Neural cell (in vitro differentiated cells): ENCODE results near the gene FOXK2. TPM values are rescaled to one million over a fixed set of nuclear protein-coding genes. Genes with fewer than 3 reads are reported as not detected.
"Not testable (repeated sequence)": the region's sequence is repeated elsewhere in the genome, so short reads cannot be mapped to it uniquely, and the experiment has no call there.

Experiments
- H2AFZ ChIP-seq: fragments of 200-600, 300-800 bp; sonication (generic), shearing (Covaris generic); 2 replicates; pipeline ENCODE4 v1.6.0; 2014; ENCODE audit warnings: low read depth, mild to moderate bottlenecking, antibody characterized with exemption, low read length, moderate library complexity
- H3F3A ChIP-seq: fragments of 200-600 bp; shearing (Covaris generic); 2 replicates; pipeline ENCODE4 v1.6.1; 2016; ENCODE audit warnings: mild to moderate bottlenecking, moderate library complexity, mixed read lengths, antibody characterized with exemption, low read length; ENCODE audit not compliant: insufficient read depth, poor library complexity, severe bottlenecking
- H3K27ac ChIP-seq: fragments of 200-600, 300-800 bp; sonication (generic), shearing (Covaris generic); 2 replicates; pipeline ENCODE4 v1.5.1; 2014; ENCODE audit warnings: mild to moderate bottlenecking, low read length, moderate library complexity
- H3K27me3 ChIP-seq: fragments of 300-800, 200-600 bp; sonication (generic), shearing (Covaris generic); 2 replicates; pipeline ENCODE4 v1.6.0; 2014; ENCODE audit warnings: mild to moderate bottlenecking, low read depth, low read length, moderate library complexity; ENCODE audit not compliant: insufficient read depth
- H3K36me3 ChIP-seq: fragments of 300-800, 200-600 bp; sonication (generic), shearing (Covaris generic); 2 replicates; pipeline ENCODE4 v1.5.1; 2014; ENCODE audit warnings: mild to moderate bottlenecking, antibody characterized with exemption, low read length, moderate library complexity; ENCODE audit not compliant: insufficient read depth
- H3K4me2 ChIP-seq: fragments of 300-800, 200-600 bp; sonication (generic), shearing (Covaris generic); 2 replicates; pipeline ENCODE4 v1.6.0; 2014; ENCODE audit warnings: mild to moderate bottlenecking, low read length
- H3K4me3 ChIP-seq: fragments of 300-800, 200-600 bp; sonication (generic), shearing (Covaris generic); 2 replicates; pipeline ENCODE4 v1.5.1; 2014; ENCODE audit warnings: mild to moderate bottlenecking, low read length, moderate library complexity
- H3K79me2 ChIP-seq: fragments of 200-600 bp; shearing (Covaris generic); replicated peaks from 2 replicates; pipeline ENCODE4 v1.6.0; 2014; ENCODE audit warnings: mild to moderate bottlenecking, low read length, moderate library complexity; ENCODE audit not compliant: insufficient read depth
- H3K9ac ChIP-seq: fragments of 300-800, 200-600 bp; sonication (generic), shearing (Covaris generic); 2 replicates; pipeline ENCODE4 v1.6.1; 2016; ENCODE audit warnings: mild to moderate bottlenecking, low read length, mixed read lengths
- H3K9me2 ChIP-seq: fragments of 200-600 bp; shearing (Covaris generic); 2 replicates; pipeline ENCODE4 v1.6.1; 2016; ENCODE audit warnings: mild to moderate bottlenecking, low read length, mixed read lengths; ENCODE audit not compliant: insufficient read depth
- H3K9me3 ChIP-seq: fragments of 200-600, 300-800 bp; sonication (generic), shearing (Covaris generic); 2 replicates; pipeline ENCODE4 v1.6.1; 2016; ENCODE audit warnings: mild to moderate bottlenecking, mixed run types, low read length, moderate library complexity, mixed read lengths
- H4K20me1 ChIP-seq: fragments of 200-600 bp; shearing (Covaris generic); 2 replicates; pipeline ENCODE4 v1.6.1; 2016; ENCODE audit warnings: mild to moderate bottlenecking, mixed run types; ENCODE audit not compliant: insufficient read depth
- CTCF ChIP-seq: fragments of 450-650 bp; IDR thresholded peaks from 2 replicates; pipeline ENCODE4 v1.5.1; 2014; ENCODE audit warnings: antibody characterized with exemption, mild to moderate bottlenecking, moderate library complexity; ENCODE audit not compliant: poor library complexity, severe bottlenecking
- EP300 ChIP-seq: fragments of 450-650 bp; conservative IDR thresholded peaks from 2 replicates; pipeline ENCODE4 v1.6.1; 2014; ENCODE audit warnings: antibody characterized with exemption, mild to moderate bottlenecking, moderate library complexity; ENCODE audit not compliant: poor library complexity, severe bottlenecking
- EZH2 ChIP-seq: fragments of 200-600, 300-800 bp; shearing (Covaris generic), sonication (generic); IDR thresholded peaks from 2 replicates; pipeline ENCODE4 v1.6.1; 2014; ENCODE audit warnings: antibody characterized with exemption, low read length, borderline replicate concordance, mild to moderate bottlenecking; ENCODE audit not compliant: insufficient read depth, poor library complexity, severe bottlenecking
- MXI1 ChIP-seq: fragments of 450-650 bp; conservative IDR thresholded peaks from 2 replicates; pipeline ENCODE4 v1.6.1; 2014; ENCODE audit warnings: antibody characterized with exemption, mild to moderate bottlenecking; ENCODE audit not compliant: poor library complexity, severe bottlenecking
- POLR2AphosphoS5 ChIP-seq: IDR thresholded peaks from 2 replicates; pipeline ENCODE4 v1.6.1; 2012
- RAD21 ChIP-seq: fragments of 450-650 bp; conservative IDR thresholded peaks from 2 replicates; pipeline ENCODE4 v1.6.1; 2014; ENCODE audit warnings: antibody characterized with exemption, mild to moderate bottlenecking, moderate library complexity
- REST ChIP-seq: IDR thresholded peaks from 2 replicates; pipeline ENCODE4 v1.6.1; 2012; ENCODE audit warnings: borderline replicate concordance
- SMC3 ChIP-seq: fragments of 450-650 bp; conservative IDR thresholded peaks from 2 replicates; pipeline ENCODE4 v1.6.1; 2014; ENCODE audit warnings: antibody characterized with exemption, mild to moderate bottlenecking, moderate library complexity; ENCODE audit not compliant: poor library complexity
- TAF1 ChIP-seq: IDR thresholded peaks from 2 replicates; pipeline ENCODE4 v1.6.1; 2012; ENCODE audit warnings: low read depth
- polyA plus RNA-seq: library from polyadenylated mRNA; depleted of rRNA; stranded (reverse); fragments of >200 nt; gene quantifications from 2 replicates; pipeline ENCODE4 v1.2.3, GENCODE V29; 2014

Gene FOXK2
- polyA plus RNA-seq, 1 donor from 2014 or later, result 24.4 TPM

GRCh38 chr17:82505296-82505695, 14.2 kb upstream of the FOXK2 start:
- Histone ChIP-seq H3K27ac (no peak overlapping the region), H3F3A (no peaks in the 10 kb centered on the region), H3K36me3 (no peaks in the 10 kb centered on the region), H4K20me1 (no peaks in the 10 kb centered on the region), H3K9ac (no peak overlapping the region), H3K79me2 (no peaks in the 10 kb centered on the region), H3K9me2 (no peaks in the 10 kb centered on the region), H3K27me3 (no peaks in the 10 kb centered on the region), H3K9me3 (no peaks in the 10 kb centered on the region), H3K4me3 (no peak overlapping the region), H3K4me2 (no peak overlapping the region), H2AFZ (no peak overlapping the region)
- no peak for TF ChIP-seq MXI1
- TF ChIP-seq RAD21, result no peak
- no peak for TF ChIP-seq EZH2
- TF ChIP-seq CTCF, result no peak
- TF ChIP-seq EP300, result no peak
- no peak for TF ChIP-seq REST
- TF ChIP-seq TAF1, result no peak
- no peak for TF ChIP-seq POLR2AphosphoS5
- TF ChIP-seq SMC3, result no peak

GRCh38 chr17:82506402-82506801, 13.1 kb upstream of the FOXK2 start:
- not testable (repeated sequence) for H3K9me2 ChIP-seq, H2AFZ ChIP-seq, H3K79me2 ChIP-seq, H3K27ac ChIP-seq, H3K4me3 ChIP-seq, H3K36me3 ChIP-seq, H3F3A ChIP-seq, H3K27me3 ChIP-seq, H3K9ac ChIP-seq, H3K4me2 ChIP-seq, H3K9me3 ChIP-seq, H4K20me1 ChIP-seq

GRCh38 chr17:82507631-82508175, 11.8 kb upstream of the FOXK2 start:
- H3K4me2 ChIP-seq, result no peak overlapping the region
- H3F3A ChIP-seq, result no peaks in the 10 kb centered on the region
- H3K9ac ChIP-seq, result no peak overlapping the region
- no peaks in the 10 kb centered on the region for H3K36me3 ChIP-seq
- H4K20me1 ChIP-seq, result no peaks in the 10 kb centered on the region
- no peak overlapping the region for H2AFZ ChIP-seq
- no peaks in the 10 kb centered on the region for H3K9me2 ChIP-seq
- no peak overlapping the region for H3K27ac ChIP-seq
- no peaks in the 10 kb centered on the region for H3K27me3 ChIP-seq
- no peak overlapping the region for H3K4me3 ChIP-seq
- no peaks in the 10 kb centered on the region for H3K9me3 ChIP-seq
- TF ChIP-seq REST, result no peak
- TF ChIP-seq CTCF, result no peak
- TF ChIP-seq RAD21, result no peak
- no peak for TF ChIP-seq MXI1
- TF ChIP-seq EP300, result no peak
- no peak for TF ChIP-seq EZH2
- TF ChIP-seq POLR2AphosphoS5, result no peak
- TF ChIP-seq SMC3, result no peak
- no peak for TF ChIP-seq TAF1
- no peaks in the 10 kb centered on the region for H3K79me2 ChIP-seq
